ENCODE data around the gene C18orf32. TPM values are rescaled to one million over a fixed set of nuclear protein-coding genes. Genes with fewer than 3 reads are reported as not detected.
"Not testable (repeated sequence)": the region's sequence is repeated elsewhere in the genome, so short reads cannot be mapped to it uniquely, and the experiment has no call there.

C18orf32 gene
- total RNA-seq, 1 experiment from 2014 or later: 14.0 TPM

DNA sequence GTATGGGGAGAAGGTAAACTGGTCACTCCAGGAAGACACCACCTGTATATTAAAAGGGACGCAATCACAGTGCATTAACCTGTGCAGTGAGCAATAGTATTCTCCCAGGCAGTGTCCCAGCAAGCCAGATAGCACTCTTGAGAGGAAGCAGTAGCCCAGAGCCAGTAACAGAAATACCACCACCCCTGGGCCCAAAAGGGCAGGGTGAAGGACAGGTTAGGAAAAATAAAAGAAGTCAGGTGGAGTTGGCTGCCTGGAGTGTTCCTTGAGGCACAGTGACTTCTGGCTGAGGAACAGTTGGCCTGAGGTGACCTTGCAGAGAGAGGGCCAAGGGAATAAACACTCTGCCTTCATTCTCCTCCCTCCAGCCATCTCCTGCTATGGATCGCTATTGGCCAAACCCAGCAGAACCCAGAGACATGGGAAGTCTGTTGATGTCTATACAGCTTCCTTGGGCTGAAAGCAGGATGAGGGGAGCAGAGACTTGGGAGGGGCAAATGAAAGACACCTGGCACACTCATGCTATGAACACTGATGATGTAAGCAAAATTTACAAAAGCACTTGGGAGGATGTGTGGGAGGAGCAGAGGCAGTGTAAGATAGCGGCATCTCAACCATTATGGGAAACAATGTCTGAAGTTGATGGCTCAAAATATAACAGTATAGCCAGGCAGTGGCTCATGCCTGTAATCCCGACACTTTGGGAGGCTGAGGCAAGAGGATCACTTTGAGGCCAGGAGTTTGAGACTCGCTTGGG lies 7.5 kb downstream of the C18orf32 start:
- Histone ChIP-seq H3K4me3 (ENCODE audit: low read depth, low read length) (no peak overlapping the region), H3K9me3 (no peaks in the 10 kb centered on the region), H3K4me1 (no peaks in the 10 kb centered on the region), H3K36me3 (ENCODE audit: control insufficient read depth, insufficient read depth, low read length) (no peaks in the 10 kb centered on the region), H3K27me3 (replicated peaks; ENCODE audit: control insufficient read depth, insufficient read depth, low read length) (no peaks in the 10 kb centered on the region)
- Mint-ChIP-seq H3K4me1 (ENCODE audit: low read depth, unreplicated experiment) (no peaks in the 10 kb centered on the region), H3K9me3 (ENCODE audit: unreplicated experiment) (no peaks in the 10 kb centered on the region), H3K27ac (ENCODE audit: unreplicated experiment) (no peak overlapping the region), H3K27me3 (ENCODE audit: insufficient read depth, unreplicated experiment) (no peaks in the 10 kb centered on the region), H3K4me3 (ENCODE audit: unreplicated experiment) (no peak overlapping the region), H3K36me3 (ENCODE audit: insufficient read depth, unreplicated experiment) (peaks cover 17% of the 10 kb centered on the region)
- BruUV-seq (replicated peaks): no TSS peak
- ChIA-PET CTCF (no interaction called here), POLR2A (no interaction called here)
- TF ChIP-seq, protein P1, sequence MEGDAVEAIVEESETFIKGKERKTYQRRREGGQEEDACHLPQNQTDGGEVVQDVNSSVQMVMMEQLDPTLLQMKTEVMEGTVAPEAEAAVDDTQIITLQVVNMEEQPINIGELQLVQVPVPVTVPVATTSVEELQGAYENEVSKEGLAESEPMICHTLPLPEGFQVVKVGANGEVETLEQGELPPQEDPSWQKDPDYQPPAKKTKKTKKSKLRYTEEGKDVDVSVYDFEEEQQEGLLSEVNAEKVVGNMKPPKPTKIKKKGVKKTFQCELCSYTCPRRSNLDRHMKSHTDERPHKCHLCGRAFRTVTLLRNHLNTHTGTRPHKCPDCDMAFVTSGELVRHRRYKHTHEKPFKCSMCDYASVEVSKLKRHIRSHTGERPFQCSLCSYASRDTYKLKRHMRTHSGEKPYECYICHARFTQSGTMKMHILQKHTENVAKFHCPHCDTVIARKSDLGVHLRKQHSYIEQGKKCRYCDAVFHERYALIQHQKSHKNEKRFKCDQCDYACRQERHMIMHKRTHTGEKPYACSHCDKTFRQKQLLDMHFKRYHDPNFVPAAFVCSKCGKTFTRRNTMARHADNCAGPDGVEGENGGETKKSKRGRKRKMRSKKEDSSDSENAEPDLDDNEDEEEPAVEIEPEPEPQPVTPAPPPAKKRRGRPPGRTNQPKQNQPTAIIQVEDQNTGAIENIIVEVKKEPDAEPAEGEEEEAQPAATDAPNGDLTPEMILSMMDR (IDR thresholded peaks at IDR 0.05; ENCODE audit: insufficient read depth in 1 of 2, low read depth in 1 of 2, low read length in 1 of 2, severe bottlenecking in 1 of 2, unreplicated experiment in 1 of 2): no peak
- intact Hi-C loops (cut with micrococcal nuclease; ENCODE audit: unreplicated experiment): no loop called here
- no peak for DNase-seq

GRCh38 chr18:49476664-49477411 lies 10.2 kb downstream of the C18orf32 start:
- intact Hi-C loops (cut with micrococcal nuclease; ENCODE audit: unreplicated experiment): no loop called here

GRCh38 chr18:49474935-49475334 lies 12.1 kb downstream of the C18orf32 start:
- H3K27me3 Mint-ChIP-seq (ENCODE audit: insufficient read depth, unreplicated experiment); H3K27ac Mint-ChIP-seq (ENCODE audit: unreplicated experiment); H3K36me3 Mint-ChIP-seq (ENCODE audit: insufficient read depth, unreplicated experiment); H3K4me3 ChIP-seq (ENCODE audit: low read depth, low read length); H3K4me1 Mint-ChIP-seq (ENCODE audit: low read depth, unreplicated experiment); POLR2A ChIA-PET; H3K36me3 ChIP-seq (ENCODE audit: control insufficient read depth, insufficient read depth, low read length); DNase-seq; BruUV-seq (replicated peaks); H3K9me3 ChIP-seq; H3K9me3 Mint-ChIP-seq (ENCODE audit: unreplicated experiment); CTCF ChIA-PET; H3K4me3 Mint-ChIP-seq (ENCODE audit: unreplicated experiment); intact Hi-C loops (cut with micrococcal nuclease; ENCODE audit: unreplicated experiment); H3K27me3 ChIP-seq (replicated peaks; ENCODE audit: control insufficient read depth, insufficient read depth, low read length); H3K4me1 ChIP-seq: not testable (repeated sequence)

More at GRCh38 chr18:49476664-49477411, 10.2 kb downstream of the C18orf32 start:
- TF ChIP-seq, protein P1 (IDR thresholded peaks at IDR 0.05; ENCODE audit: insufficient read depth in 1 of 2, low read depth in 1 of 2, low read length in 1 of 2, severe bottlenecking in 1 of 2, unreplicated experiment in 1 of 2): no peak
- Mint-ChIP-seq H3K27ac (ENCODE audit: unreplicated experiment) (no peak overlapping the region), H3K4me3 (ENCODE audit: unreplicated experiment) (no peak overlapping the region), H3K4me1 (ENCODE audit: low read depth, unreplicated experiment) (no peaks in the 10 kb centered on the region), H3K27me3 (ENCODE audit: insufficient read depth, unreplicated experiment) (no peaks in the 10 kb centered on the region), H3K9me3 (ENCODE audit: unreplicated experiment) (no peaks in the 10 kb centered on the region), H3K36me3 (ENCODE audit: insufficient read depth, unreplicated experiment) (peaks cover 10% of the 10 kb centered on the region)
- Histone ChIP-seq H3K36me3 (ENCODE audit: control insufficient read depth, insufficient read depth, low read length) (no peaks in the 10 kb centered on the region), H3K4me1 (no peaks in the 10 kb centered on the region), H3K27me3 (replicated peaks; ENCODE audit: control insufficient read depth, insufficient read depth, low read length) (no peaks in the 10 kb centered on the region), H3K9me3 (no peaks in the 10 kb centered on the region), H3K4me3 (ENCODE audit: low read depth, low read length) (no peak overlapping the region)
- POLR2A ChIA-PET: interaction anchor here (0.6 kb wide), 1 partner anchor 85 kb away, joined by 3 read pairs; no protein-coding TSS in a partner anchor
- DNase-seq: no peak
- CTCF ChIA-PET: no interaction called here
- no TSS peak for BruUV-seq (replicated peaks)

Measured in Caco-2 (cell line).